ENCODE data around the gene AGTPBP1.

- TF ChIP-seq ZBTB7A (IDR thresholded peaks at IDR 0.05; ENCODE audit: low read depth) = no peak
- TF ChIP-seq USF1 (IDR thresholded peaks at IDR 0.05) = no peak
Measured at GRCh38 chr9:85524531-85524930, 217.2 kb downstream of the AGTPBP1 start.

All from Ishikawa (cell line).